NCI-H146 treated with DMSO at 0.1 percent for 48 hours (cell line): ENCODE measurements around the gene PAPPA2.
A peak's percentile ranks its signal among the peaks of the same experiment; 100 is the strongest.
"Not testable (repeated sequence)": the region's sequence is repeated elsewhere in the genome, so short reads cannot be mapped to it uniquely, and the experiment has no call there.

Experiments
- DNase-seq: peaks from one replicate; lab custom pipeline; 2025; ENCODE audit not compliant: unreplicated experiment; lab: John Stamatoyannopoulos, UW

PAPPA2 gene

DNA sequence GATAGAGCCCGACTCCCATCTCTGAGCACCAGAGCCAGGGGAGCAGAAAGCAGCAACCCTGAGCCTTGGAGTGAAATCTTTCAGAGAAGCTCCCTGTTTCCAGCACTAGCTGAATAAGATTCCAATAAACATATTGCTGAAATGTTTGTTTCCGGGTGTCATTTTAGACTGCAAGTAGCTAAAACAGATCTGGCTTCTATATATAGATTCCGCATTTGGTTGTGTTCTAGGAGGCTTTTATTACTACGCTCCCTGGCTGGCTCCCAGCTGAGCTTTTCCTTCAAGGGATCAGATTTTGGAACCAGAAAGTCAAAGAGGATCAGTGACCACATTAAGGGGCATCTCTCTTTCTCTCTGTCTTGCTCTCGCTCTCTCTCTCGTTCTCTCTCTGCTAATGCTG, 88.2 kb downstream of the PAPPA2 start:
- no peak for DNase-seq

DNA sequence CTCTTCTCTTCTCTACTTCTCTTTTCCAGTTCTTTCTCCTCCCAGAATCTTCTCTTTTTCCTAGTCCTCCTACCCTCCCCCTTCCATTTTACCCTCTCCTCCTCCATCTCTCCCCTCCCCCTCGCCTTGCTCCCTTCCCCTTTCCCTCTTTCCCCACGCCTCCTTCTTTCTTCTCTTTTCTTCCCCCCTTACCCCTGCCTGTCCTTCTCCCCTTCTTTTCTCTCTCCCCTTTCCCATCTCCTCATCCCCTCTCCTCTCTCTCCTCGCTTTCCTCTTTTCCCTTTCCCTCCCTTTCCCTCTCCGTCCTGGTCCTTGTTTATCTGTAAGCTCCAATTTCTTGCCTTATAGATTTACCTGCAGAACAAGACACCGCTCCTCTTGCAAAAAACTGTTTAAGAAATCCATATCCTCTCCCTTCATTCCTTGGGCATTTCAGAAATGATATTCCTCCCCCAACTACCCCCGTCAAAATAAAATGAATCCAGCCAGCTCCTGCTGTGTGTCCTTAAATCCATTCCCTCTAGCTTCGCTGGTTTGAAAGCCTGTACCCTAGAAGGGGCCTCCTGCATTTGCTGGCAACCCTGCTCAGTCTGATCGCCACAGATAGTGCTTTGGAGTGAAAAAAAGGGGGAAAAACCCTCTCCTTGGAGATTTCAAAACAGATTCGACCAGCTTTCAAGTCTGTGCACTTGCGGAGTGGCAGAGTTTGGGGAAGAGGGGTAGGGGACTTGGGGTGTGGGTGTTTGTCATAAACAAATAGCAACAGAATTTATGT, 89.4 kb downstream of the PAPPA2 start:
- DNase-seq = no peak

DNA sequence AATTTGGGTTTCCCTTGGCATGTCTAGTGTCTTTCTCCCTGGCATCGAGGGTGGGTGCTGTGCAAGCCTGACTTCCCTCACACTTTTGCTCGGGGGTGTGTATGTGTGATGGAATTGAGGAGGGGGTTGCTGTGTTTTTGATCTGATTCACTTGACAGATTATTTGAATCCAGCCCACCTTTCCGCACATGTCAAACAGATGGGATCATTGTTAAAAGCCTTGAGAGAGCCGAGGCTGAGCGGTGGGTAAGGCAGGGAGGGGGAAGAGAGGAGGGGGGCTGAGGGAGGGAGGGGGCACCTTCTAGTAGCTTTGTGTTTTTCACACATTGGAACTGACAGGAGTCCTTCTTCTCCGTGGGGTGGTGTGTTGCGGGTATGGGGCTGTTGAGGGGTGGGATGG, 90.0 kb downstream of the PAPPA2 start:
- DNase-seq = no peak

DNA sequence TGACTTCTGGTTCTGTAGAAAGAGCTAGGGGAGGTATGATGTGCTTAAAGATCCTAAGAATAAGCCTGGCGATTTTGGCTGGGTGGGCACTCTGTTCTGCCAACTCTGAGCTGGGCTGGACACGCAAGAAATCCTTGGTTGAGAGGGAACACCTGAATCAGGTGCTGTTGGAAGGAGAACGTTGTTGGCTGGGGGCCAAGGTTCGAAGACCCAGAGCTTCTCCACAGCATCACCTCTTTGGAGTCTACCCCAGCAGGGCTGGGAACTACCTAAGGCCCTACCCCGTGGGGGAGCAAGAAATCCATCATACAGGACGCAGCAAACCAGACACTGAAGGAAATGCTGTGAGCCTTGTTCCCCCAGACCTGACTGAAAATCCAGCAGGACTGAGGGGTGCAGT, 93.3 kb downstream of the PAPPA2 start:
- no peak for DNase-seq

DNA sequence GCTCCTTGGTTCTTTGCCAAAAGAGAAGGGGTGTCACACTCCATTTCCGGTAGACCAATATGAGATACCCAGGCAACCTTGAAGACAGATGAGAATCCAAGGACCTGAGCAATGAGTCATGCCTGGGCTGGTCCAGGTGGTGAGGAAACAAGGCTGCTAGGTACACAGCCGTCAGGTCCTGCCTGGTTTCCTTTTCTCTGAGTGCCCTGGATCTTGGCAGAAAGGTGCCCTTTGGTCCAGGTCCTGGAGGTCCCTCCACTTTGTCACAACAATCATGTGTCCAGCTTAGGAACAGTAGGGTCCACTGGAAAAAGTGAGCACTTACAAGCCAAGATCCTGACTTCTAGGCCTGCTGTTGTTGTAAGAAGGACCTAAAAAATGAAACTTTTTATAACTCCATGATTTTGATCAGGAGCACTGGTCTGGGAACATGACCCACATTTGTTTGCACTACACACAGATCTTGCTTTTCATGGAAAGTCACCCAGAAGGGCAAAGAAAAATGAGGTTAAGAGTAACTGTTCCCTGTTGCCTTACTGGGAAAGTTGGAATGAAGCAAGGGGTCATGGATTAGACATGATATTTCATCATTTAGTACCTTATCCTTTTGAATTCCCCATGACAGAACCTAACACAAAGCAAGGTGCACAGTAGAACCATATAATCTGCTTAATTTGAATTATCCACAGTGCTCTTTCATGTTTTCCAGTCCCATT, 94.7 kb downstream of the PAPPA2 start:
- DNase-seq = no peak

DNA sequence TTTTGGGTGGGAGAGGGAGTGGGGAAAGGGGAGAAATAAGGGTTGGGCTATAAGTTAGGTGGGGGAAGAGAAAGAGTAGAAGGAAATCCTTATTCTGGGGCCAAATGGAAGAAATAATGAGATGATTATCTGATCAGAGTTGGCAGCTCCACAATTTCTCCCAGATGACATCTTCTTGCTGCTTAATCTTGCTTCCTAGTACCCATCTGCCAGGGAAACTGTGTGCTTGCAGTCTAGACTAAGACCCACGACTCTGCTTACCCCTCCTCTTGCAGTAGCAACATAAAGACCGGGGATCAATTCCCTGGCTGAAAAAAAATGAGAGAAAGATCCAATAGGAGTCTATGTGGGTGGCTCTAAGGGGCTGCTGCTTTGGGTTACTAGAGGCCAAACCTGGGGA, 95.6 kb downstream of the PAPPA2 start:
- no peak for DNase-seq

DNA sequence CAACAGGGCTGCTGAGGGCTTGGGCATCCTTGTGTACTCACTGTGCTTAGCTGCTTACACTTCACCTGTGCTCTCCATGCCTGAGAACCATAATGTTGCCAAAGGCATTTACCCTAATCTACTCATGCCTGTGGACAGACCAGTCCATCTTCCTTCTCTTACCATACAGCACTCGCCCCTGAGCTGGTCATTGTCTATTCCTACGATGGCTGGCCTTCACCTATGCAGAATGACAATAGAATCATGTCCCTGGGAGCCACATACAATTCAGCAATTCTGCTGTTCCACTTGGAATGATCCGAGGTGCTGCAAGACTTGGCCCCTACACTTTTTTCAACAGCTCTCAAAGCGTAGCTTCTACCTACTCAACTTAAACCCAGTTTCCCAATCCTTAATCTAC, 96.5 kb downstream of the PAPPA2 start:
- DNase-seq = no peak

DNA sequence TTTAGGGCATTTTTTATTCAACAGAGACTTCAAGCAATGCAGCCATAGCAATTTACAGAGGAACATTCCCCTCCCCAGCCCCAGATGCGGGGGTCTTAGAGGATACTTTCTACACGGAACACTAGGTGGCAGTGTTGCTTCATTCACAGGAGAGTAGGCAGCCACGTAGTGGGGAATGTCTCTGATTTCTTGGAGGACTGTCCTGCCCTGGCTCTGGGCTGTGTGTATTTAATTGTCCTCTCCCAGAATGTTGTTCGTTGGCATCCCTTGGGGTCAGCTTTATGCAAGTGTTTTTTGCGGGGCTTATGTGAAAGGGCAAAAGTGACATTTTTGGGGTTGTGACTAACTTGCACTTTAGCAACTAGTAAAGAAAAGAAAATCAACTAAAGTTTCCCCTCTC, 96.9 kb downstream of the PAPPA2 start:
- DNase-seq = peak; percentile 7

DNA sequence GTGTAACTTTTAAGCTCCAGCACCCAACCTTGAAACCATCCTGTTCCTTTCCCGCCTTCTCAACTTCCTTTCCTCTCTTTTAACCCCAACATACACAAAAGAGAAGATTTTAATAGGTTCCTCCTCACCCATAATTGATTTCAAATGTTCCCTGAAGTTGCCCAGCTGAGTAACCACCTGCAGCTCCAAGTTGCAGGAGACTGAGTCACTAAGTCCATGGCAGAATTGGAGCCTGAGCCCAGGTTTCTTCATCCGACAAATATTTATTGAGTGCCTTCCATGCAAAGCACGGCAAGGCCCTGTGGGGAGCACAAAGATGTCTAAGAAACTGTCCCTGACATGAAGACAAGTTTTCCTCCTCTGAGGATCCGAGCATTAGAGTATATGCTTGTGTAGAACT, 97.7 kb downstream of the PAPPA2 start:
- no peak for DNase-seq

DNA sequence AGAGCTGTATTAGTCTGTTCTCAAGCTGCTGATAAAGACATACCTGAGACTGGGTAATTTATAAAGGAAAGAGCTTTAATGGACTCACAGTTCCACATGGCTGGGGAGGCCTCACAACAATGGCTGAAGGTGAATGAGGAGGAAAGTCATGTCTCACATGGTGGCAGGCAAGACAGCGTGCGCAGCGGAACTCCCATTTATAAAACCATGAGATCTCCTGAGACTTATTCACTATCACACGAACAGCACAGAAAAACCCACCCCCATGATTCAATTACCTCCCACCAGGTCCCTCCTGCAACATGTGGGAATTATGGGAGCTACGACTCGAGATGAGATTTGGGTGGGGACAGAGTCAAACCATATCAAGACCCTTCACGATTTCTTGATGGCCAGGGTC, 98.8 kb downstream of the PAPPA2 start:
- DNase-seq = not testable (repeated sequence)

DNA sequence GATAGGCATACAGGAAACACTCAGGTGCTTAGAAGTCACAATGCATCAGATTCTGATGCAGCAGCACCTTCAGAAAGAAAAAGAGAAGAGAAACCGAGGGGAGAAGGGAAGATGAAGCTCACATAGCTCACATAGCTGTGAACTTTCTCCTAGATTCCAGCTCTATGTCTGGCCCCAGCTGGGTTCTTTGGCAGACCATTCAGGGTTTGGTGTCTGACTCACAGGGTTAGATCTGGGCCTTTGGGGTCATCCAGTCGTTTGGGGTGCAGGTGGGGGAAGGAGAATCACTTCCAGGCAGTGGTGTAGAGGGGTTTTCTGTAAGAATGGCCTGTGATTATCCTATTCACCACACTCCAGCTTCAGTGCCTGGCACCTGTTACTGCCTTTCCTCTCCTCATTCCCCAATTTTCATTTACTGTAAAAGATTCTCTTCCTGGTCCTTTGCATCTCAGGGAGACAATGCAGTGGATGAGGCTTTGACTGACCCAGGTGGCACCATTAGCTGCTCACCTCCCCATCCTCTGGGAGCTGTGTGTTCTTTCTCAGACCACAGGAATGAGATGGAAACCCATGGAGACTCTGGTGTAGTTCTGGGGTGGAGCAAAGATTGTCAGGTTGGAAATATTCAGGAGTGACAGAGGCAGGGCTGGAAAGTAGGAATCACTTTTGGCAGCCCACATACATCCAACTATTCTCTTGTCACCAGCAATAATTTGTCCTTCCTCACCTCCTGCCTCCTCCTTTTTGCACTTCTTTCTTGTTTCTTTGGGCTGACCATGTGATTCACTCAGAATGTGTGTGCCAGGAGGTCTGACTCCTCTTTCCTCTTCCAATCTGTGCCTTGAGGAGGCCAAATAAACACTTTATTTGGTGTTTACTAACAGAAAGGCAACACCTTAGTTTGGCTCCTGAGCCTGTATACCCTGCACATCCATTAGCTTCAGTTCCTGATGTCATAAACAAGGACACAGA, 103.3 kb downstream of the PAPPA2 start:
- no peak for DNase-seq

DNA sequence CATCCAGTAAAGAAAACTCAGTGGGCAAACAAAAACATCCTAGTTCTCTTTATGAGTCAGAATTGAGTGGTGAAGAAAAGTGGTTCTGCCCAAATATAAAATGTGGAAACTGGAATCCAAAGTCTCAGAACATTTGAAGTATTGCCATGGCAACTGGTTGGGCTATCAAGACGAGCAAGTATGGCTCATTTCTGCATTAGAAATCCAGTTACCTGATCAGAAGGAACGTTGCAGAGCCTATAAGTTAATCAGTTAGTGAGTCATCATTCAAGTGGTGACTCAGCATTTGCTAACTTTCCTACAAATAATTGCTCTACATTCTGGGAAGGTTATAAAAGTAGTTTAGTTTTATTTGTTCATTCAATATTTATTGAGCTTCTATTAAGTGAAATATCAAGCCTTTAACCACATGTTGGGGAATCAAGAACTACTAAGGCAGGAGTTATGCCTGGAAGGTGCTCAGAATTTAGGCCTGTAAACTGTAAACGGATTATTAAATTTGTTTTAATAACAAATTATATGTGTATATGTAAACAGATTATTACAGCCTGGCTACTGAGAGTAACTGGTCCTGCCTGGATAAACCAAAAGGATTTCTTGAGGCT, 104.3 kb downstream of the PAPPA2 start:
- DNase-seq = no peak

DNA sequence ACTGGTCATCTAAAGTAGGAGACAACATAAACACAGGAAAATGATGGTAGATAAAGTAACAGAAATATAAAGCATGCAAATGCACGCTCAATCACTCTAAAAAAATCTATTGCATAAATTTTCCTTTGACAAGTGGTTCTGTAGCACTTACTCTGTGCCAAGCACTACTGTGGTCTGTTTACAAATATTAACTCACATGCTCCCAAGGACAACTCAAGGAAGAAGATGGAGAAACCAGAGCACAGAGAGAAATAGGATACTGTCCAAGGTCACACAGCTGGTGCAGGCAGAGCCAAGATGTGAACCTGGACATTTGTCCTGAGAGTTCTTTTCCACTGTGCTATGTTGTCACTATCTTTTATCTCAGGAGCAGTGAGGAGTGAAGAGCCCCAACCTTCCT, 105.2 kb downstream of the PAPPA2 start:
- no peak for DNase-seq

DNA sequence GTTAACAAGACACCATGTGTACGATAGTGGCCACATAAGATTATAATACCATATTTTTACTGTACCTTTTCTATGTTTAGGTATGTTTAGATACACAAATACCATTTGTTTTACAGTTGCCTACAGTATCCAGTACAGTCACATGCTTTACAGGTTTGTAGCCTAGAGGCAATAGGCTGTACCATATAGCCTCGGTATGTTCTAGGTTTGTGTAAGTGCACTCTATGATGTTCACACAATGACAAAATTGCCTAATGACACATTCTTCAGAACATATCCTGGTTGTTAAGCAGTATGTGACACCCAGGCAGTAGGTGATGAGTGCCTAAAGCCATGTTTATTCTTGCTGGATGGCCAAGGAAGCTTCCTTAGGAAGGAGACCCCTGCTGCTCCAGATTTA, 111.8 kb downstream of the PAPPA2 start:
- DNase-seq = no peak

DNA sequence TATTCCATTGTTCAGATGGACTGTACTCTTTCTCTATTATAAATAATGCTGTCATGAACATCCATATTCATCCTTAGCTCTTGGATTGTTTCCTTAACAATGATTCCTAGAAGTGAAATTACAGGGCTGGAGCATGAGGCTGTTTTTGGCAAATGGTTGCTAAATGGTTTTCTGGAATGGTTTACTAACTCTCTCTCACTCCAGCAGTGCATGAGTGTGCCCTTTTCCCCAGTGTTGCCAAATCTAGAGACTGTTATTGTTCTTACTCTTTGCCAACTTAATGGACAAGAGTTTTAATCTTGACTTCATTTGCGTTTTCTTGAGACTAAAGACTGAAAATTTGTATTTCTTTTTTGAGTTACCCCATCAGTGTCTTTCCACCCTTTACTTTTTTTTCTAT, 113.0 kb downstream of the PAPPA2 start:
- no peak for DNase-seq

DNA sequence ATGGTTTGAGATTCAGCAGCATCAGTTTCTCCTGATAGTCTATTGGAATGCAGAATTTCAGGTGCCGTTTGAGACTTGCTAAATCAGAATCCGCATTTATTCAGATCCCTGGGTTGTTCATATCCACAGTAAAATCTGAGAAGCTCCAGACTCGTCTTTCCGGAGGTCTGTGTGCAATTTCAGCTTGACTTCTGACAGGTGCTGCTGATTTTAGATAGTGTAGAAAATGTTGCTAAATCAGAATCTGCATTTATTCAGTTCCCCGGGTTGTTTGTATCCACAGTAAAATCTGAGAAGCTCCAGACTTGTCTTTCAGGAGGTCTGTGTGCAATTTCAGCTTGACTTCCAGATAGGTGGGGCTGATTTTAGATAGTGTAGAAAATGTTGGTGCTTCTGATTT, 113.7 kb downstream of the PAPPA2 start:
- DNase-seq = no peak

DNA sequence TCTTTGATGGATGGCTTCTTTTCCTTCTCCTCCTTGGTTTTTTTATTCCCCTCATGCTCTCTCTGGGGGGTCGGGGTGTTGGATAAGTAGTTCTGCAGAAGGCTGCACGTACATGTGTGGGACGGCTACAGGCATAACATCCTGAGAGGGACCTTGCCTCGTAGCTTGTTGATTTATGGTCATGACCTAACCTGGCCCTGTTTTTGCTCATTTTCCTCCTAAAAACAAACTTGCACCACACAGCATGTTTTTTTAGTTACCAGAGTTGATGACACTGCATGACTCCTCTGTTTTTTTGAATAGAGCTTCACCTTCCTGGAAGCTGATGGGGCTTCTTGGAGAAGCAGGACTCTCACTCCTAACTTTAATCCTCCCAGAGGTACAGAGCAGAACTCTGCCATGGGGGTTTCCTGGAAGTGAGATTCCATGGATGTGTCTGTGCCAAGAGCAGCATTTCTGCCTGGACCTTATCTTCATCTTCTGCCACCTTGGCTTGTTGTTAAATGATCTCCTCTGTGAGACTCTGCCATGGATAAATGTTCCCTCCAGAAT, 114.7 kb downstream of the PAPPA2 start:
- no peak for DNase-seq

DNA sequence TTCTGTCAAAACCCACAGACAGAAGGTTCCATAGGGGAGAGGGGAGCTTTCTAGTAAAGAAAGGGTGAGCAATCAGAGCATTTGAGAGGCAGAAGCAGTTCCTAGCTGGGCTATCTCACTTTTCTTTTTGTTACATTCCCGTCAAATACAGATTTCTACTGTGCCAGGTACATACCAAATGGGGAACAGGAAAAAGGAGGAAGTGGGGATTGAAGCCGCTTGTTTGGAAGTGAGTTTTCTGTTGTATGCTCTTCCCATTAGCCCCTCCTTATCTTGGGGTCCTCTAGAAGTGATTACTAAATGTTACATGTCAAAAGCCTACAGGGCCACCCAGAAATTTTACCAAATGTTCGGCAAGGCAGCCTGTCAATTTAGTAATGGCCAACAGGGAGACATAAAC, 116.1 kb downstream of the PAPPA2 start:
- no peak for DNase-seq

DNA sequence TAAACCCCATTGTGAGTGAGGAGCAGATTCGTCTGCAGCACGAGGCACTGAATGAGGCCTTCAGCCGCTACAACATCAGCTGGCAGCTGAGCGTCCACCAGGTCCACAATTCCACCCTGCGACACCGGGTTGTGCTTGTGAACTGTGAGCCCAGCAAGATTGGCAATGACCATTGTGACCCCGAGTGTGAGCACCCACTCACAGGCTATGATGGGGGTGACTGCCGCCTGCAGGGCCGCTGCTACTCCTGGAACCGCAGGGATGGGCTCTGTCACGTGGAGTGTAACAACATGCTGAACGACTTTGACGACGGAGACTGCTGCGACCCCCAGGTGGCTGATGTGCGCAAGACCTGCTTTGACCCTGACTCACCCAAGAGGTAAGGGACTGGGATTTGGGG, 132.2 kb downstream of the PAPPA2 start:
- no peak for DNase-seq

DNA sequence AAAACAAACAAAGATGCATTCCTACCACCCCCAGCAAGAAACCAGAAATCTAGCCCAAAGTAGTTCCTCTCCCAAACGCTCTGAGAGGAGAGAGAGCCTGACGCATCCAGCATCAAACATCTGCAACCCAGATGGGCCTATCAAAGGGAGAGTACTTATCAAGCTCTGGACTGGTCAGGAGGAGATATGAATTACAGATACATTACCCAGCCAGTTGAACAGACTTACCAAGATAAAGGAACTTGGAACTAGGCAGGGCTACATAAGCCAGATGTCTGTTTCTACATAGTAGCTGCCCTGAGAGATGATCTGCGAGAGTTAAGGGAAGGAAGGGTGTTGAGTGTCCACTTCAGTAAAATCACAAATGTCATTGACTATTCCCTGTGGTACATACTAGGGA, 138.4 kb downstream of the PAPPA2 start:
- no peak for DNase-seq
